WERI-Rb-1 (cell line): ENCODE measurements around the gene LILRB2.
"Not testable (repeated sequence)": the region's sequence is repeated elsewhere in the genome, so short reads cannot be mapped to it uniquely, and the experiment has no call there.

Experiments used
- DNase-seq: peaks from one replicate; pipeline ENCODE4 v3.0.0-alpha.2; 2020
- H3K27ac ChIP-seq: fragments of 250-450 bp; sonication (Bioruptor Pico); 2 replicates; pipeline ENCODE4 v1.5.1; 2020; ENCODE audit warnings: mild to moderate bottlenecking, moderate library complexity
- H3K27me3 ChIP-seq: fragments of 250-450 bp; sonication (Bioruptor Pico); 2 replicates; pipeline ENCODE4 v1.5.1; 2021; ENCODE audit warnings: mild to moderate bottlenecking, low read depth, moderate library complexity; ENCODE audit not compliant: insufficient read depth, severe bottlenecking
- H3K36me3 ChIP-seq: fragments of 250-450 bp; sonication (Bioruptor Pico); 2 replicates; pipeline ENCODE4 v1.5.1; 2020; ENCODE audit warnings: mild to moderate bottlenecking, moderate library complexity
- H3K4me3 ChIP-seq: 2 replicates; pipeline ENCODE4 v1.5.1; 2011; ENCODE audit warnings: low read depth, mild to moderate bottlenecking, control low read depth, low read length
- H3K9me3 ChIP-seq: fragments of 250-450 bp; sonication (Bioruptor Pico); 2 replicates; pipeline ENCODE4 v1.5.1; 2021; ENCODE audit warnings: mild to moderate bottlenecking, moderate library complexity; ENCODE audit not compliant: severe bottlenecking
- TF ChIP-seq, protein P1 (sequence below): IDR thresholded peaks from 2 replicates; pipeline ENCODE4 v1.5.1; 2011; ENCODE audit warnings: low read depth, mild to moderate bottlenecking, control low read depth, inconsistent platforms, low read length

Gene LILRB2

DNA sequence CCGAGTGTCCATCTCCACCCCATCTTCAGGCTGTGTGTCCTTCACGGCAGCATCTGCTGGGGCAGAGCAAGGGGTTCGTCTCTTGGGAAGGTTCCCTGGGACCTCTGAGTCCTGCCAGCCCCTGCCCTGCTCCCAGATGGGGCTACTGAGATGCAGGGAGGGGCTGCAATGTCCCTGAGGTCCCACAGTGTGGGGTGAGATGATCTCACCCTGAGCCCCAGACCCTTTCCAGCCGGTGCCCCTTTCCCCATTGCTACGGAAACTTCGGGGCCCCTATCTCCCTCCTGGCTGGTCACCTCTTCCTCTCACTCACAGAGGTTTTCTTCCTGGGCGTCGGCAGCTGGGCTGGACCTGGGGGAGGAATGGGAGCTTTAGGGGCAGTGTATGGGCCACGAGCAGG is 5.0 kb downstream of the LILRB2 start:
- Histone ChIP-seq H3K27ac (no peak overlapping the region), H3K36me3 (no peaks in the 10 kb centered on the region), H3K27me3 (peaks cover 40% of the 10 kb centered on the region), H3K4me3 (no peak overlapping the region), H3K9me3 (no peaks in the 10 kb centered on the region)
- DNase-seq = no peak
- TF ChIP-seq, protein P1, sequence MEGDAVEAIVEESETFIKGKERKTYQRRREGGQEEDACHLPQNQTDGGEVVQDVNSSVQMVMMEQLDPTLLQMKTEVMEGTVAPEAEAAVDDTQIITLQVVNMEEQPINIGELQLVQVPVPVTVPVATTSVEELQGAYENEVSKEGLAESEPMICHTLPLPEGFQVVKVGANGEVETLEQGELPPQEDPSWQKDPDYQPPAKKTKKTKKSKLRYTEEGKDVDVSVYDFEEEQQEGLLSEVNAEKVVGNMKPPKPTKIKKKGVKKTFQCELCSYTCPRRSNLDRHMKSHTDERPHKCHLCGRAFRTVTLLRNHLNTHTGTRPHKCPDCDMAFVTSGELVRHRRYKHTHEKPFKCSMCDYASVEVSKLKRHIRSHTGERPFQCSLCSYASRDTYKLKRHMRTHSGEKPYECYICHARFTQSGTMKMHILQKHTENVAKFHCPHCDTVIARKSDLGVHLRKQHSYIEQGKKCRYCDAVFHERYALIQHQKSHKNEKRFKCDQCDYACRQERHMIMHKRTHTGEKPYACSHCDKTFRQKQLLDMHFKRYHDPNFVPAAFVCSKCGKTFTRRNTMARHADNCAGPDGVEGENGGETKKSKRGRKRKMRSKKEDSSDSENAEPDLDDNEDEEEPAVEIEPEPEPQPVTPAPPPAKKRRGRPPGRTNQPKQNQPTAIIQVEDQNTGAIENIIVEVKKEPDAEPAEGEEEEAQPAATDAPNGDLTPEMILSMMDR = no peak

DNA sequence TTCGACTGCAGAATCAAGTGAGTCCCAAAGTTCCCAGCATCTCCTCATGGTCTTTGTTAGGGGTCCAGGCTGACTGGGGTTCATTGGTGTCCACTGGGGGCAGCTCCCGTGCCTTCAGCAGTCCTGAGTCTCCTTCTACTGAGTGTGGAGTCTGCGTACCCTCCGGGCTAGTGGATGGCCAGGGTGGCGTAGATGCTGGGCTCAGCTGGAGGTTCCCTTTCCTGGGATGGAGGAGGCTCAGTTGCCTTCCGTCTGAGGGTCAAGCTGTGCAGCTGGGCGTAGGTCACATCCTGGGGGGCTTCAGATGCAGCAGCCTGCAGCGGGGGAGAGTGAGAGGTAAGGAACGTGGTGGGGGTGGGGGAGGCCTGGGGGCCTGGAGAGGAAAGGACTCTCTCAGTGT is 6.4 kb downstream of the LILRB2 start:
- DNase-seq, H3K36me3 ChIP-seq, H3K27ac ChIP-seq, H3K9me3 ChIP-seq, H3K4me3 ChIP-seq: not testable (repeated sequence)
- peaks cover 45% of the 10 kb centered on the region for H3K27me3 ChIP-seq

DNA sequence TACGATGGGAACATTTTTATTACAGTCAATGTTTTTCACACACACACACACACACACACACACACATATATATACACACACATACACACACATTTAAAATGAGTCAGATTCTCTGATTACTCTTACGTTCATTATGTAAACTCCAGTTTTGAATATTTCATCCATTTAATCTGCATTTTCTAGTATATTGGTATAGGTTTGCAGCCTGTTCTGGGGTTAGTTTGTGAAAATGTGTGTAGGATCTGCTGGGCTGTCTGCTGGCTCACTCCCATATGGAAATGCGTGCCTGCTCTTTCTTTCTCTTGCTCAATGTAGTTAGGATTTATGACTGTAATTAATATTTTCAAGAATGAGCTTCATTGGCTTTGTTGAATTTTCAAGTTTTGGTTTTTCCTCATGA is 7.1 kb downstream of the LILRB2 start:
- Histone ChIP-seq H3K27me3 (peaks cover 51% of the 10 kb centered on the region), H3K4me3 (no peak overlapping the region), H3K9me3 (no peaks in the 10 kb centered on the region), H3K27ac (no peak overlapping the region), H3K36me3 (no peaks in the 10 kb centered on the region)
- DNase-seq = no peak
- TF ChIP-seq, protein P1 = no peak

DNA sequence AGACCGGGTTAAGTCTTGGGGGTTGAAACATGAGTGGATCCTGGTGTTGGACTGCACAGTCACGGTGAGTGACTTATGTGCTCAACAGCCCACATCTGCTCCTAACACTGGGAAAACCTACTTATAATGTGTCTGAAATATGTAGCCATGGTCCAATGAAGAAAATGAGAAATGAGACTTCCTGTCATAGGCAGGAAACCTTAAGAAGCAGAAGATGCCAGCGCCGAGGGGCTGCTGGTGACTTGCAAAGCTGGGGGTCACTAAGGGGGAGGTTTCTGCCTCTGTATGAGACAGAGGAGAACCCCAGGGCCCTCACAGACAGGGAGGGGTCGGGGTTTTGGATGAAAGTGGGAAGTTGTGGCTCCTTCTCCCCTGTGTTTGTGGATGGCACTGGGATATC is 8.7 kb downstream of the LILRB2 start:
- H3K4me3 ChIP-seq, H3K36me3 ChIP-seq, H3K9me3 ChIP-seq, H3K27ac ChIP-seq, DNase-seq: not testable (repeated sequence)
- peaks cover 52% of the 10 kb centered on the region for H3K27me3 ChIP-seq

DNA sequence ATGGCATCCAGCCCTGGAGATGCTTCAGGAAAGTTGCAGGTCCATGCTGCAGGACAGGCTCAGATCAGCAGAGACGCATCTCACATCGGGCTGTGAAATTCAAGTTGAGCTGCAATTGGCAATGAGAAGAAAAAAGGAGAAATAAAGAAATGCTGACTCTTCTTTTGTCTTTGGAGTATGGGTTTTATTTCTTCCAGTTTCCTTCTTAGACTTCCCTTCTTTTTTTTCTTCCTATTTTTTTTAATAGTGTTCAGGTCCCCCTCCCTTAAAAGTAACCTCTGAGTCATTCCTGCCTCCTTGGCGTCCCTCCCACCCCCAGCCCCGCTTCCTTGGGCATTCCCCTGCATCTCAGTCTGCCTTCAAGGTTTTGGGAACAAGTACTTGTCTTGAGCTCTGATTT is 9.3 kb downstream of the LILRB2 start:
- H3K4me3 ChIP-seq, H3K27ac ChIP-seq, DNase-seq, H3K9me3 ChIP-seq, H3K36me3 ChIP-seq: not testable (repeated sequence)
- H3K27me3 ChIP-seq = peaks cover 53% of the 10 kb centered on the region

DNA sequence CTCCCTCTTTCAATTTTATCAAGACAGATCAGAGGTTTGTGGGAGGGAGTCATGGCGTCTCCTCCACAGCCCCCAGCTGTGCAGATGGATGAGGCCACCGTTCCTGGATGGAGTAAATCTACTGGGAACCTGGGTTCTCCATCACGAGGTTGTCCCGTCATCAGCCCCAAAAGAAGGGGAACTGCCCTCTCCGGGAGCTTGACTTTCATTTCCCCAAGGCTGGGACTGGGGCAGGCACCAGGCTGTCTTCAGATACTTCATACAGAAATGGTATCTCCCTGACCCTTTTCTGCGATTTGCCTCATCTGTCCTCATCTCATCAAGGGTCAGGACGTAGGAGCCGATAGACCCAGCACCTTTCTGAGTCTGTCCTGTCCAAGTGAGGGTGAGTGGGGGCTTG is 9.8 kb downstream of the LILRB2 start:
- Histone ChIP-seq H3K4me3 (no peak overlapping the region), H3K36me3 (no peaks in the 10 kb centered on the region), H3K27me3 (peaks cover 54% of the 10 kb centered on the region), H3K27ac (no peak overlapping the region), H3K9me3 (no peaks in the 10 kb centered on the region)
- TF ChIP-seq, protein P1 = no peak
- DNase-seq = no peak

DNA sequence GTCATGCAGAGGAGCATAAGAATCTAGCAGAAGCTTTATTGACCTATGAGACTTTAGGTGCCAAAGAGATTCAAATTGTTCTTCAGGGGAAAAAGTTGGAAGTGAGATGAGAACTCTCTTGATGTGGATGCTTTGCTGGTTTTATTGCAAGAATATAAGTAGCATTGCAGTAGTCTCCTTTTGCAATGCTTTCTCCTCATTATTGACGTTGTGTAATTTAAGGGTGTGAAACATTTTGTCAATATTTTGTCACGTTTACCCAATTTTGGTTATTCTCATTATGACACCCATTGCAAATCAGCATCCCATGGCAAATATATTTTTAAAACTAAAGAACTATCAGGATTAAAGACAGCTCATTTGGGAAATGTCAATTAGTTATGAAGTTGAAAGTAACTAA is 12.0 kb downstream of the LILRB2 start:
- Histone ChIP-seq H3K4me3 (no peak overlapping the region), H3K36me3 (no peaks in the 10 kb centered on the region), H3K27me3 (peaks cover 65% of the 10 kb centered on the region), H3K27ac (no peak overlapping the region), H3K9me3 (no peaks in the 10 kb centered on the region)
- TF ChIP-seq, protein P1 = no peak
- DNase-seq = no peak

DNA sequence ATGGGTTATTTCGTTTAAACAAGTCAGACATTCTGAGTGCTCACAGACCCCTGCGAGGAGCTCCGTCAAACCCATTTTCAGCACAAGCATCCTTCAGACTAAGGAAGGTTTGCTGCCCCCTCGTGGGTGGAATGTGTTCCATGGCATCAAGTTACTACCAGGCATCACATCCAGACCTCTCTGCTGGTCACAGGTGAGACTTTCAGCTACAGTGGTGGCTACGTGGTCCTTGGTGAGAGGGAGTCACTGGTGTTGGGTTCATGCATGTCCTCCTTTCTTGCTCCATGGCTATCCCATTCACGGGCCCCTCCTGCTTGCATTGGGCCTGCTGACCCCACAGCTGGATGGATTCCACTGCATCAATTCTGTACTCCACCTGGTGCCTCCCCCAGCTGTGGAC is 14.8 kb downstream of the LILRB2 start:
- peak; percentile 69 for DNase-seq
- TF ChIP-seq, protein P1 = peak; percentile 76
- H3K27me3 ChIP-seq = peaks cover 66% of the 10 kb centered on the region
- no peak overlapping the region for H3K27ac ChIP-seq
- H3K36me3 ChIP-seq = no peaks in the 10 kb centered on the region
- no peaks in the 10 kb centered on the region for H3K9me3 ChIP-seq
- H3K4me3 ChIP-seq = no peak overlapping the region
